GM12891 (cell line): Measurements from ENCODE around the gene MGAT3.

Experiments
- DNase-seq: peaks from one replicate; pipeline ENCODE4 v3.0.0; 2011; ENCODE audit warnings: low spot score; ENCODE audit not compliant: insufficient read length
- FAIRE-seq: peaks from 2 replicates; lab custom pipeline; 2011; peaks lifted over from hg19 to GRCh38; lab: Jason Lieb, UNC
- PAX5 ChIP-seq: IDR thresholded peaks from 2 replicates; pipeline ENCODE4 v1.6.1; 2011; ENCODE audit warnings: low read length, moderate library complexity, mild to moderate bottlenecking; ENCODE audit not compliant: insufficient read depth, severe bottlenecking
- POLR2A ChIP-seq: IDR thresholded peaks from 2 replicates; pipeline ENCODE4 v1.6.1; 2011; ENCODE audit warnings: low read depth, low read length, control low read depth
- POLR2AphosphoS5 ChIP-seq: IDR thresholded peaks from 2 replicates; pipeline ENCODE4 v1.6.1; 2011; ENCODE audit warnings: low read depth, low read length, control low read depth
- POU2F2 ChIP-seq: IDR thresholded peaks from 2 replicates; pipeline ENCODE4 v1.6.1; 2011; ENCODE audit warnings: low read depth, mild to moderate bottlenecking, control low read depth, low read length, moderate library complexity
- SPI1 ChIP-seq: IDR thresholded peaks from 2 replicates; pipeline ENCODE4 v1.6.1; 2011; ENCODE audit warnings: low read depth, low read length, control low read depth
- TAF1 ChIP-seq: IDR thresholded peaks from 2 replicates; pipeline ENCODE4 v1.6.1; 2011; ENCODE audit warnings: low read depth, low read length, control low read depth

MGAT3 gene

GRCh38 chr22:39468487-39469325, 11.9 kb downstream of the MGAT3 start:
- DNase-seq = no peak
- FAIRE-seq = no peak
- TF ChIP-seq TAF1 (no peak), POU2F2 (no peak), POLR2AphosphoS5 (no peak), SPI1 (no peak), PAX5 (no peak), POLR2A (no peak)

- no peak for FAIRE-seq
- TF ChIP-seq POU2F2 = no peak
- no peak for TF ChIP-seq POLR2A
- DNase-seq = no peak
Observed at GRCh38 chr22:39469326-39469680, 12.5 kb downstream of the MGAT3 start.

GRCh38 chr22:39469681-39470450, 13.1 kb downstream of the MGAT3 start:
- DNase-seq = no peak
- FAIRE-seq = no peak
- no peak for TF ChIP-seq TAF1
- no peak for TF ChIP-seq SPI1
- TF ChIP-seq PAX5 = no peak
- no peak for TF ChIP-seq POU2F2
- no peak for TF ChIP-seq POLR2A
- TF ChIP-seq POLR2AphosphoS5 = no peak

GRCh38 chr22:39470451-39471291, 13.9 kb downstream of the MGAT3 start:
- FAIRE-seq = no peak
- no peak for DNase-seq

GRCh38 chr22:39471381-39472141, 14.7 kb downstream of the MGAT3 start:
- DNase-seq (no peak), FAIRE-seq (peak; percentile 92)
- TF ChIP-seq POLR2AphosphoS5 = no peak
- no peak for TF ChIP-seq PAX5
- TF ChIP-seq SPI1 = no peak
- no peak for TF ChIP-seq POU2F2
- TF ChIP-seq POLR2A = no peak

More at GRCh38 chr22:39470451-39471291, 13.9 kb downstream of the MGAT3 start:
- TF ChIP-seq POU2F2 (no peak), TAF1 (no peak), POLR2A (no peak), POLR2AphosphoS5 (no peak), PAX5 (no peak), SPI1 (no peak)

- no peak for TF ChIP-seq PAX5
- no peak for TF ChIP-seq POLR2A
- no peak for TF ChIP-seq POU2F2
- TF ChIP-seq SPI1 = no peak
- TF ChIP-seq POLR2AphosphoS5 = no peak
- no peak for TF ChIP-seq TAF1
- no peak for DNase-seq
- FAIRE-seq = peak; percentile 84
Observed at GRCh38 chr22:39472570-39473556, 16.1 kb downstream of the MGAT3 start.

- FAIRE-seq (no peak), DNase-seq (no peak)
- no peak for TF ChIP-seq POLR2A
- TF ChIP-seq PAX5 = no peak
- TF ChIP-seq POU2F2 = no peak
- TF ChIP-seq TAF1 = no peak
- TF ChIP-seq SPI1 = no peak
- TF ChIP-seq POLR2AphosphoS5 = no peak
Observed at GRCh38 chr22:39473851-39474250, 17.0 kb downstream of the MGAT3 start.

GRCh38 chr22:39474351-39475111, 17.7 kb downstream of the MGAT3 start:
- FAIRE-seq (no peak), DNase-seq (no peak)
- TF ChIP-seq TAF1 = no peak
- TF ChIP-seq POLR2A = no peak
- no peak for TF ChIP-seq POU2F2
- no peak for TF ChIP-seq POLR2AphosphoS5
- TF ChIP-seq SPI1 = no peak
- no peak for TF ChIP-seq PAX5
